GM23338 (cell line): ENCODE results near the gene MPP3. TPM values are rescaled to one million over a fixed set of nuclear protein-coding genes. Genes with fewer than 3 reads are reported as not detected.

ENCODE experiments used
- ATAC-seq: fragments of 200-7000 bp; cut with Tn5 transposase; 3 replicates; pipeline ENCODE4 v1.9.1; 2020
- DNase-seq: peaks from one replicate; pipeline ENCODE4 v3.0.0-alpha.2; 2015; ENCODE audit warnings: low spot score
- H2AFZ ChIP-seq: fragments of 200-600 bp; sonication (generic); 2 replicates; pipeline ENCODE4 v1.8.0; 2016; ENCODE audit warnings: antibody characterized with exemption, mild to moderate bottlenecking, moderate library complexity
- H3F3A ChIP-seq: fragments of 200-600 bp; sonication (generic); replicated peaks from 2 replicates; pipeline ENCODE4 v1.8.0; 2017; ENCODE audit warnings: antibody characterized with exemption, mixed run types, low read depth
- H3K27ac ChIP-seq: fragments of 200-600 bp; sonication (generic); 2 replicates; pipeline ENCODE4 v1.6.1; 2016; ENCODE audit warnings: low read depth
- H3K27me3 ChIP-seq: fragments of 200-600 bp; sonication (generic); 2 replicates; pipeline ENCODE4 v1.8.0; 2016; ENCODE audit warnings: mild to moderate bottlenecking, mixed run types, moderate library complexity; ENCODE audit not compliant: insufficient read depth
- H3K36me3 ChIP-seq: fragments of 200-600 bp; sonication (generic); 2 replicates; pipeline ENCODE4 v1.8.0; 2016; ENCODE audit warnings: mild to moderate bottlenecking; ENCODE audit not compliant: insufficient read depth
- H3K4me1 ChIP-seq: fragments of 200-600 bp; sonication (generic); 2 replicates; pipeline ENCODE4 v1.8.0; 2016; ENCODE audit warnings: mild to moderate bottlenecking, moderate library complexity; ENCODE audit not compliant: insufficient read depth
- H3K4me2 ChIP-seq: fragments of 200-600 bp; sonication (generic); 2 replicates; pipeline ENCODE4 v1.7.1; 2017; ENCODE audit warnings: mixed run types
- H3K4me3 ChIP-seq: fragments of 200-600 bp; sonication (generic); 2 replicates; pipeline ENCODE4 v1.6.1; 2016; ENCODE audit warnings: mixed run types
- H3K79me2 ChIP-seq: fragments of 200-600 bp; sonication (generic); replicated peaks from 2 replicates; pipeline ENCODE4 v1.8.0; 2017; ENCODE audit warnings: mild to moderate bottlenecking; ENCODE audit not compliant: insufficient read depth
- H3K9me2 ChIP-seq: fragments of 200-600 bp; sonication (generic); 2 replicates; pipeline ENCODE4 v1.8.0; 2017; ENCODE audit not compliant: insufficient read depth
- H4K20me1 ChIP-seq: fragments of 200-600 bp; sonication (generic); replicated peaks from 2 replicates; pipeline ENCODE4 v1.8.0; 2017; ENCODE audit warnings: mild to moderate bottlenecking; ENCODE audit not compliant: insufficient read depth
- H3K27ac Mint-ChIP-seq: 2 replicates; pipeline ENCODE4 v1.8.0; 2020; ENCODE audit warnings: inconsistent platforms, mild to moderate bottlenecking, moderate library complexity, mixed read lengths
- H3K27me3 Mint-ChIP-seq: 3 replicates; pipeline ENCODE4 v1.8.0; 2022; ENCODE audit warnings: low read depth, mild to moderate bottlenecking, moderate library complexity, mixed read lengths, inconsistent platforms; ENCODE audit not compliant: insufficient read depth, poor library complexity
- H3K36me3 Mint-ChIP-seq: 3 replicates; pipeline ENCODE4 v1.8.0; 2021; ENCODE audit warnings: low read depth, mild to moderate bottlenecking, inconsistent platforms, moderate library complexity, mixed read lengths
- H3K4me1 Mint-ChIP-seq: 3 replicates; pipeline ENCODE4 v1.8.0; 2020; ENCODE audit warnings: mild to moderate bottlenecking, inconsistent platforms, mixed read lengths
- H3K4me3 Mint-ChIP-seq: 3 replicates; pipeline ENCODE4 v1.8.0; 2021; ENCODE audit warnings: moderate library complexity, mild to moderate bottlenecking, inconsistent platforms, mixed read lengths
- H3K9me3 Mint-ChIP-seq: 3 replicates; pipeline ENCODE4 v1.8.0; 2020; ENCODE audit warnings: moderate library complexity, mild to moderate bottlenecking, inconsistent platforms, mixed read lengths
- CREB1 ChIP-seq: fragments of 250-450 bp; sonication (Bioruptor Pico); IDR thresholded peaks from 2 replicates; pipeline ENCODE4 v1.5.0; 2020; ENCODE audit warnings: low read depth, mild to moderate bottlenecking, moderate library complexity
- CTCF ChIP-seq, 2 experiments: fragments of 200-600 bp in 1 of 2; sonication (generic) in 1 of 2; conservative IDR thresholded peaks; 2 replicates each; pipeline versions ENCODE4 v1.5.1 to v1.6.1; 2016 to 2017; ENCODE audit warnings: antibody characterized with exemption in 2 of 2, low read depth in 2 of 2, mild to moderate bottlenecking in 2 of 2, moderate library complexity in 1 of 2
- ETS1 ChIP-seq: IDR thresholded peaks from 2 replicates; pipeline ENCODE4 v1.6.1; 2016; ENCODE audit warnings: antibody characterized with exemption
- EZH2 ChIP-seq: fragments of 200-600 bp; sonication (generic); IDR thresholded peaks from one replicate; pipeline ENCODE4 v1.8.0; 2017; ENCODE audit warnings: antibody characterized with exemption, mild to moderate bottlenecking, low read depth; ENCODE audit not compliant: unreplicated experiment
- EZH2phosphoT487 ChIP-seq: fragments of 200-600 bp; sonication (generic); IDR thresholded peaks from one replicate; pipeline ENCODE4 v1.8.1; 2018; ENCODE audit warnings: antibody characterized with exemption; ENCODE audit not compliant: unreplicated experiment
- POLR2AphosphoS5 ChIP-seq: IDR thresholded peaks from 2 replicates; pipeline ENCODE4 v1.6.1; 2016; ENCODE audit warnings: antibody characterized with exemption, low read depth
- REST ChIP-seq: IDR thresholded peaks from one replicate; pipeline ENCODE4 v1.6.1; 2018; ENCODE audit warnings: antibody characterized with exemption; ENCODE audit not compliant: unreplicated experiment
- ZNF114 ChIP-seq: fragments of 250-450 bp; sonication (Bioruptor Pico); IDR thresholded peaks from 2 replicates; pipeline ENCODE4 v1.5.0; 2020; ENCODE audit warnings: mild to moderate bottlenecking, moderate library complexity
- ZNF331 ChIP-seq: fragments of 250-450 bp; sonication (Bioruptor Pico); IDR thresholded peaks from 2 replicates; pipeline ENCODE4 v1.5.0; 2020; ENCODE audit warnings: low read depth, mild to moderate bottlenecking, moderate library complexity
- polyA plus RNA-seq: library from polyadenylated mRNA; unstranded; fragments of >200 nt; fragmentation: Nextera tagmentation; extraction: Ambion mirVana; gene quantifications from 2 replicates; pipeline ENCODE4 v1.2.1, GENCODE V29; 2016
- total RNA-seq: library from RNA; depleted of rRNA; stranded (reverse); fragments of >200 nt; shearing (Covaris generic); gene quantifications from 2 replicates; pipeline ENCODE4 v1.2.3, GENCODE V29; 2014

MPP3 gene
- total and polyA plus RNA-seq, 2 experiments from 2014 or later: 6.6 to 7.4 TPM

GRCh38 chr17:43873815-43874214 lies 40.9 kb upstream of the MPP3 start:
- no peak overlapping the region for H3K4me3 ChIP-seq
- ATAC-seq (no peak), DNase-seq (no peak)
- Mint-ChIP-seq H3K27me3 (no peaks in the 10 kb centered on the region), H3K4me3 (no peak overlapping the region), H3K27ac (no peak overlapping the region), H3K9me3 (no peaks in the 10 kb centered on the region), H3K4me1 (peaks cover 4% of the 10 kb centered on the region), H3K36me3 (no peaks in the 10 kb centered on the region)
- no peaks in the 10 kb centered on the region for H3F3A ChIP-seq
- H3K27ac ChIP-seq: no peak overlapping the region
- H3K4me1 ChIP-seq: peaks cover 2% of the 10 kb centered on the region; the same call in 1 of the 2 replicates
- TF ChIP-seq CREB1 (no peak), ETS1 (no peak), EZH2 (no peak), EZH2phosphoT487 (no peak)
- H2AFZ ChIP-seq: no peak overlapping the region
- H3K79me2 ChIP-seq: no peaks in the 10 kb centered on the region
- H3K9me2 ChIP-seq: no peaks in the 10 kb centered on the region
- H3K4me2 ChIP-seq: no peak overlapping the region
- H4K20me1 ChIP-seq: no peaks in the 10 kb centered on the region
- H3K27me3 ChIP-seq: no peaks in the 10 kb centered on the region
- no peaks in the 10 kb centered on the region for H3K36me3 ChIP-seq

GRCh38 chr17:43873091-43873490 lies 40.1 kb upstream of the MPP3 start:
- peaks cover 2% of the 10 kb centered on the region; the same call in 1 of the 3 replicates for H3K4me1 Mint-ChIP-seq
- TF ChIP-seq ZNF114 (CRISPR knock-in tag): no peak
- TF ChIP-seq CTCF (conservative IDR thresholded peaks at IDR 0.05; ENCODE audit: low read depth in 2 of 2): peak; percentile 50 to 55
- no peak for TF ChIP-seq ZNF331 (CRISPR knock-in tag)
- TF ChIP-seq ETS1: no peak
- TF ChIP-seq POLR2AphosphoS5: no peak
- no peak for TF ChIP-seq EZH2phosphoT487
- TF ChIP-seq EZH2: no peak
- no peak for TF ChIP-seq REST
- H3K4me1 ChIP-seq: no peaks in the 10 kb centered on the region
- no peak overlapping the region for H3K27ac ChIP-seq
- no peaks in the 10 kb centered on the region for H3K9me2 ChIP-seq
- H3K4me3 ChIP-seq: no peak overlapping the region
- no peak overlapping the region for H3K27ac Mint-ChIP-seq
- H4K20me1 ChIP-seq: no peaks in the 10 kb centered on the region
- no peaks in the 10 kb centered on the region for H3K27me3 ChIP-seq
- H3K79me2 ChIP-seq: no peaks in the 10 kb centered on the region
- H3K9me3 Mint-ChIP-seq: no peaks in the 10 kb centered on the region
- ATAC-seq (peak; percentile 52; the same call in 2 of the 3 replicates), DNase-seq (peak; percentile 56)
- H3K4me2 ChIP-seq: no peak overlapping the region
- no peak overlapping the region for H3K4me3 Mint-ChIP-seq
- no peaks in the 10 kb centered on the region for H3F3A ChIP-seq
- no peaks in the 10 kb centered on the region for H3K36me3 ChIP-seq
- no peak overlapping the region for H2AFZ ChIP-seq
- no peaks in the 10 kb centered on the region for H3K36me3 Mint-ChIP-seq
- no peaks in the 10 kb centered on the region for H3K27me3 Mint-ChIP-seq
